ENCODE measurements around the gene LMAN1. TPM values are rescaled to one million over a fixed set of nuclear protein-coding genes. Genes with fewer than 3 reads are reported as not detected.

The LMAN1 gene
- total and polyA plus RNA-seq, 2 experiments from 2014 or later, result 127 to 193 TPM

GRCh38 chr18:59325965-59326364 lies 33.1 kb downstream of the LMAN1 start:
- H3K27me3 ChIP-seq (replicated peaks; ENCODE audit: insufficient read depth), result no peaks in the 10 kb centered on the region
- peaks cover 47% of the 10 kb centered on the region for H3K36me3 ChIP-seq (ENCODE audit: low read depth)
- H3K9ac ChIP-seq, result no peak overlapping the region
- peaks cover 30% of the 10 kb centered on the region; the same call in 1 of the 2 replicates for H3F3A ChIP-seq (ENCODE audit: insufficient read depth)
- H4K20me1 ChIP-seq (ENCODE audit: insufficient read depth), result no peaks in the 10 kb centered on the region
- no peak overlapping the region for H2AFZ ChIP-seq
- H3K27ac ChIP-seq, result no peak overlapping the region
- H3K4me3 ChIP-seq, result no peak overlapping the region
- DNase-seq, result no peak
- no peak overlapping the region for H3K4me2 ChIP-seq (ENCODE audit: unreplicated experiment)
- TF ChIP-seq EZH2 (IDR thresholded peaks at IDR 0.05; ENCODE audit: insufficient read depth, poor library complexity, severe bottlenecking), result no peak
- no peak for TF ChIP-seq EZH2phosphoT487 (IDR thresholded peaks at IDR 0.05; ENCODE audit: insufficient read depth, low read depth)
- no peaks in the 10 kb centered on the region for H3K4me1 ChIP-seq (ENCODE audit: insufficient read depth)
- no peaks in the 10 kb centered on the region for H3K9me2 ChIP-seq (ENCODE audit: insufficient read depth)
- H3K9me3 ChIP-seq (ENCODE audit: low read depth), result no peaks in the 10 kb centered on the region
- WGBS, 2 experiments (ENCODE audit: low coverage in 1 of 2, low lambda C conversion rate in 2 of 2, missing lambda C conversion rate in 2 of 2), result 92 to 100% methylated on average over 1 of the region's 1 CpG
- H3K79me2 ChIP-seq (ENCODE audit: insufficient read depth), result no peaks in the 10 kb centered on the region
- in situ Hi-C loops (cut with MboI), result no loop called here

GRCh38 chr18:59324623-59324971 lies 34.5 kb downstream of the LMAN1 start:
- H3K9ac ChIP-seq, result no peak overlapping the region
- no peak for TF ChIP-seq EZH2phosphoT487 (IDR thresholded peaks at IDR 0.05; ENCODE audit: insufficient read depth, low read depth)
- no peak for TF ChIP-seq EZH2 (IDR thresholded peaks at IDR 0.05; ENCODE audit: insufficient read depth, poor library complexity, severe bottlenecking)

GRCh38 chr18:59323931-59324622 lies 35.0 kb downstream of the LMAN1 start:
- Histone ChIP-seq H2AFZ (no peak overlapping the region), H3K79me2 (ENCODE audit: insufficient read depth) (no peaks in the 10 kb centered on the region), H3K27me3 (replicated peaks; ENCODE audit: insufficient read depth) (0 out of 2 replicates have a peak, but pooled peaks cover 5% of the 10 kb centered on the region), H3K36me3 (ENCODE audit: low read depth) (peaks cover 30% of the 10 kb centered on the region), H3K9me3 (ENCODE audit: low read depth) (no peaks in the 10 kb centered on the region), H3K4me3 (no peak overlapping the region), H3K27ac (no peak overlapping the region), H3K4me1 (ENCODE audit: insufficient read depth) (no peaks in the 10 kb centered on the region), H3F3A (ENCODE audit: insufficient read depth) (peaks cover 30% of the 10 kb centered on the region; the same call in 1 of the 2 replicates), H3K9ac (no peak overlapping the region), H3K4me2 (ENCODE audit: unreplicated experiment) (no peak overlapping the region), H4K20me1 (ENCODE audit: insufficient read depth) (no peaks in the 10 kb centered on the region), H3K9me2 (ENCODE audit: insufficient read depth) (no peaks in the 10 kb centered on the region)
- in situ Hi-C loops (cut with MboI), result no loop called here
- peak; percentile 53 for DNase-seq
- TF ChIP-seq EZH2 (IDR thresholded peaks at IDR 0.05; ENCODE audit: insufficient read depth, poor library complexity, severe bottlenecking), result no peak
- no peak for TF ChIP-seq EZH2phosphoT487 (IDR thresholded peaks at IDR 0.05; ENCODE audit: insufficient read depth, low read depth)
- 85% methylated on average over 7 of the region's 7 CpGs for WGBS, 2 experiments (ENCODE audit: low coverage in 1 of 2, low lambda C conversion rate in 2 of 2, missing lambda C conversion rate in 2 of 2)

More at GRCh38 chr18:59324623-59324971, 34.5 kb downstream of the LMAN1 start:
- DNase-seq, result no peak
- in situ Hi-C loops (cut with MboI), result no loop called here
- H4K20me1 ChIP-seq (ENCODE audit: insufficient read depth), result no peaks in the 10 kb centered on the region
- no peak overlapping the region for H2AFZ ChIP-seq
- H3K4me1 ChIP-seq (ENCODE audit: insufficient read depth), result no peaks in the 10 kb centered on the region
- H3K4me2 ChIP-seq (ENCODE audit: unreplicated experiment), result no peak overlapping the region
- no peaks in the 10 kb centered on the region for H3K27me3 ChIP-seq (replicated peaks; ENCODE audit: insufficient read depth)
- no peaks in the 10 kb centered on the region for H3K79me2 ChIP-seq (ENCODE audit: insufficient read depth)
- peaks cover 30% of the 10 kb centered on the region; the same call in 1 of the 2 replicates for H3F3A ChIP-seq (ENCODE audit: insufficient read depth)
- no peaks in the 10 kb centered on the region for H3K9me3 ChIP-seq (ENCODE audit: low read depth)
- H3K9me2 ChIP-seq (ENCODE audit: insufficient read depth), result no peaks in the 10 kb centered on the region
- peaks cover 35% of the 10 kb centered on the region for H3K36me3 ChIP-seq (ENCODE audit: low read depth)
- H3K27ac ChIP-seq, result no peak overlapping the region
- WGBS, 2 experiments (ENCODE audit: low coverage in 1 of 2, low lambda C conversion rate in 2 of 2, missing lambda C conversion rate in 2 of 2), result 91 to 100% methylated on average over 4 of the region's 4 CpGs
- no peak overlapping the region for H3K4me3 ChIP-seq

- in situ Hi-C loops (cut with MboI), result no loop called here
- WGBS, 2 experiments (ENCODE audit: low coverage in 1 of 2, low lambda C conversion rate in 2 of 2, missing lambda C conversion rate in 2 of 2), result 69 to 74% methylated on average over 4 of the region's 4 CpGs
These were observed 40.5 kb downstream of the LMAN1 start, which contains the start of gene CPLX4 for GRCh38 chr18:59318460-59319050. Gene CPLX4, minus strand, starts transcription at chr18:59318649. Its CDS starts 187 bp downstream, at chr18:59318462.

More at GRCh38 chr18:59318460-59319050, 40.5 kb downstream of the LMAN1 start, which contains the start of gene CPLX4:
- no peak within 1 kb of the TSS for H3K4me2 ChIP-seq (ENCODE audit: unreplicated experiment)
- H4K20me1 ChIP-seq (ENCODE audit: insufficient read depth), result no peaks in the 10 kb centered on the region
- H3K27me3 ChIP-seq (replicated peaks; ENCODE audit: insufficient read depth), result peaks cover 33% of the 10 kb centered on the region
- TF ChIP-seq EZH2phosphoT487 (IDR thresholded peaks at IDR 0.05; ENCODE audit: insufficient read depth, low read depth) (no peak), EZH2 (IDR thresholded peaks at IDR 0.05; ENCODE audit: insufficient read depth, poor library complexity, severe bottlenecking) (no peak)
- no peaks in the 10 kb centered on the region for H3K36me3 ChIP-seq (ENCODE audit: low read depth)
- H3K4me3 ChIP-seq, result no peak within 1 kb of the TSS
- no peaks in the 10 kb centered on the region for H3F3A ChIP-seq (ENCODE audit: insufficient read depth)
- H3K27ac ChIP-seq, result no peak within 1 kb of the TSS
- H2AFZ ChIP-seq, result no peak within 1 kb of the TSS
- no peaks in the 10 kb centered on the region for H3K9me2 ChIP-seq (ENCODE audit: insufficient read depth)
- no peak within 1 kb of the TSS for H3K9ac ChIP-seq
- DNase-seq, result no peak
- no peaks in the 10 kb centered on the region for H3K4me1 ChIP-seq (ENCODE audit: insufficient read depth)
- H3K79me2 ChIP-seq (ENCODE audit: insufficient read depth), result no peaks in the 10 kb centered on the region
- no peaks in the 10 kb centered on the region for H3K9me3 ChIP-seq (ENCODE audit: low read depth)
